Endothelial cell of umbilical vein (primary cell): ENCODE measurements around the gene SFSWAP.

Experiments used
- POLR2AphosphoS5 ChIP-seq: IDR thresholded peaks from 2 replicates; pipeline ENCODE4 v1.6.1; 2012; ENCODE audit warnings: low read depth, mild to moderate bottlenecking, control low read depth, low read length, moderate library complexity; ENCODE audit not compliant: insufficient read depth
- TF ChIP-seq, protein P1 (sequence below), 2 donors: IDR thresholded peaks; 1 replicate in 1 of 2; 2 replicates in 1 of 2; pipeline ENCODE4 v1.5.1; 2011; ENCODE audit warnings: low read length in 2 of 2, mild to moderate bottlenecking in 2 of 2, moderate library complexity in 2 of 2, control low read depth in 1 of 2, inconsistent platforms in 1 of 2, low read depth in 1 of 2; ENCODE audit not compliant: insufficient read depth in 1 of 2; ENCODE audit errors: extremely low read depth in 1 of 2

DNA sequence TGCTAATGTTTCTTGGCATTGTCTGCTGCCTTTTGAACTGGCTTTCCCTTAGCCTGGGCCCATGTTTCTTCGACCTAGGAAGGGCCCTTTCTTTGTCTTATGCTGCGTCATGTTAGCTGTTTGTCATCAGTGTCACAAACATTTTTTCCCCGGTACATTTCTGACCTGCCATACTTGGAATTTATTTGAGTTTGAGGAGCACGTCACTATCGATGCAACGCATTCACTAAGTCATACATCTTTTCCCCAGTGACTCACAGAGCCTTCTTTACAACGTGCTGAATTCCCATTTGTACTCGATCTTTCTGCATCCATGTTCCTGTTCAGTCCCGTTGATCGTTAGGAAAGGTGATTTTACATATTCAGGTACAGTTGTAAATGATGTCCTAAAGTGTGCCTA, 61.1 kb downstream of the SFSWAP start:
- TF ChIP-seq, protein P1, sequence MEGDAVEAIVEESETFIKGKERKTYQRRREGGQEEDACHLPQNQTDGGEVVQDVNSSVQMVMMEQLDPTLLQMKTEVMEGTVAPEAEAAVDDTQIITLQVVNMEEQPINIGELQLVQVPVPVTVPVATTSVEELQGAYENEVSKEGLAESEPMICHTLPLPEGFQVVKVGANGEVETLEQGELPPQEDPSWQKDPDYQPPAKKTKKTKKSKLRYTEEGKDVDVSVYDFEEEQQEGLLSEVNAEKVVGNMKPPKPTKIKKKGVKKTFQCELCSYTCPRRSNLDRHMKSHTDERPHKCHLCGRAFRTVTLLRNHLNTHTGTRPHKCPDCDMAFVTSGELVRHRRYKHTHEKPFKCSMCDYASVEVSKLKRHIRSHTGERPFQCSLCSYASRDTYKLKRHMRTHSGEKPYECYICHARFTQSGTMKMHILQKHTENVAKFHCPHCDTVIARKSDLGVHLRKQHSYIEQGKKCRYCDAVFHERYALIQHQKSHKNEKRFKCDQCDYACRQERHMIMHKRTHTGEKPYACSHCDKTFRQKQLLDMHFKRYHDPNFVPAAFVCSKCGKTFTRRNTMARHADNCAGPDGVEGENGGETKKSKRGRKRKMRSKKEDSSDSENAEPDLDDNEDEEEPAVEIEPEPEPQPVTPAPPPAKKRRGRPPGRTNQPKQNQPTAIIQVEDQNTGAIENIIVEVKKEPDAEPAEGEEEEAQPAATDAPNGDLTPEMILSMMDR (IDR thresholded peaks at IDR 0.05; ENCODE audit: extremely low read depth in 1 of 2, insufficient read depth in 1 of 2, low read depth in 1 of 2, low read length in 2 of 2): no peak
- no peak for TF ChIP-seq POLR2AphosphoS5
